ENCODE results near the gene BPTF.
"Not testable (repeated sequence)": the region's sequence is repeated elsewhere in the genome, so short reads cannot be mapped to it uniquely, and the experiment has no call there.

The BPTF gene

GRCh38 chr17:67980883-67981282 is 155.6 kb downstream of the BPTF start:
- not testable (repeated sequence) for DNase-seq

- DNase-seq = no peak
Observed at GRCh38 chr17:67982034-67982640, 156.8 kb downstream of the BPTF start.

GRCh38 chr17:67982686-67983382 is 157.5 kb downstream of the BPTF start:
- no peak for DNase-seq

- no peak for DNase-seq
Observed at GRCh38 chr17:67983383-67983688, 158.0 kb downstream of the BPTF start.

GRCh38 chr17:67990909-67991308 is 165.6 kb downstream of the BPTF start:
- no peak for DNase-seq

GRCh38 chr17:67992548-67993152 is 167.3 kb downstream of the BPTF start:
- DNase-seq = no peak

GRCh38 chr17:67993153-67993997 is 168.1 kb downstream of the BPTF start:
- DNase-seq = peak; percentile 42

GRCh38 chr17:67993998-67994361 is 168.7 kb downstream of the BPTF start:
- no peak for DNase-seq

GRCh38 chr17:67994817-67995569 is 169.7 kb downstream of the BPTF start:
- no peak for DNase-seq

- no peak for DNase-seq
Observed at GRCh38 chr17:67995570-67996263, 170.4 kb downstream of the BPTF start.

GRCh38 chr17:67996301-67997171 is 171.2 kb downstream of the BPTF start, which contains the start of gene C17orf58:
Gene C17orf58 (minus strand): TSS chr17:67996469. CDS start chr17:67996198, 271 bp downstream.
- not testable (repeated sequence) for DNase-seq

- no peak for DNase-seq
Observed at GRCh38 chr17:67998466-67998865, 173.2 kb downstream of the BPTF start.

- DNase-seq = no peak
Observed at GRCh38 chr17:67999291-67999911, 174.1 kb downstream of the BPTF start.

- DNase-seq = no peak
Observed at GRCh38 chr17:68004201-68004600, 178.9 kb downstream of the BPTF start.

- no peak for DNase-seq
Observed at GRCh38 chr17:68006797-68007196, 181.5 kb downstream of the BPTF start.

GRCh38 chr17:68011199-68011665 is 185.9 kb downstream of the BPTF start:
- DNase-seq = peak; percentile 33

GRCh38 chr17:68013385-68013784 is 188.1 kb downstream of the BPTF start:
- no peak for DNase-seq

GRCh38 chr17:68015081-68015723 is 189.9 kb downstream of the BPTF start:
- no peak for DNase-seq

- DNase-seq = no peak
Observed at GRCh38 chr17:68016838-68017237, 191.5 kb downstream of the BPTF start.

GRCh38 chr17:68018493-68018892 is 193.2 kb downstream of the BPTF start:
- not testable (repeated sequence) for DNase-seq
